ENCODE data around the gene SAA1. TPM values are rescaled to one million over a fixed set of nuclear protein-coding genes. Genes with fewer than 3 reads are reported as not detected.

SAA1 gene
- total RNA-seq, 1 donor from 2014 or later = not detected

DNA sequence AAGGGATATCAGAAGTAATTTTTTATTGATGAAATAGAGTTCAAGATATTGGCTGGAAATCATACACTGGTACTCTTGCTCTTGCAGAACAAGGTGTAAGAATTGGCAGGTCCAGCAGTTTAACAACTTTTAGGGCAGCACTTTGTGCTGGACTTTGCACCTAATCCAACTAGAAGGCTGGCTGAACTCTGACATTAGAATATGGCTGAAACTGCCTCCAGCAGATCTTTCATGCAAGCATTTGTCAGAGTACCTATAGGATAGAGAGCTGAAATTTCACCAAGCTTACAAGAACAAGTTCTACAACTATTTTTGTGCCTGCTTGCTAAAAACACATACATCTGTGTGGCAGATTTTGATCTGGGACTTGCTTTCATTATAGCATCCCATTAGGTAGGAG, 38.7 kb downstream of the SAA1 start:
- peaks cover 1% of the 10 kb centered on the region for H3K4me1 Mint-ChIP-seq
- no peaks in the 10 kb centered on the region for H3K9me3 Mint-ChIP-seq
- POLR2A ChIA-PET = no interaction called here
- DNase-seq = no peak
- TF ChIP-seq, protein P1, sequence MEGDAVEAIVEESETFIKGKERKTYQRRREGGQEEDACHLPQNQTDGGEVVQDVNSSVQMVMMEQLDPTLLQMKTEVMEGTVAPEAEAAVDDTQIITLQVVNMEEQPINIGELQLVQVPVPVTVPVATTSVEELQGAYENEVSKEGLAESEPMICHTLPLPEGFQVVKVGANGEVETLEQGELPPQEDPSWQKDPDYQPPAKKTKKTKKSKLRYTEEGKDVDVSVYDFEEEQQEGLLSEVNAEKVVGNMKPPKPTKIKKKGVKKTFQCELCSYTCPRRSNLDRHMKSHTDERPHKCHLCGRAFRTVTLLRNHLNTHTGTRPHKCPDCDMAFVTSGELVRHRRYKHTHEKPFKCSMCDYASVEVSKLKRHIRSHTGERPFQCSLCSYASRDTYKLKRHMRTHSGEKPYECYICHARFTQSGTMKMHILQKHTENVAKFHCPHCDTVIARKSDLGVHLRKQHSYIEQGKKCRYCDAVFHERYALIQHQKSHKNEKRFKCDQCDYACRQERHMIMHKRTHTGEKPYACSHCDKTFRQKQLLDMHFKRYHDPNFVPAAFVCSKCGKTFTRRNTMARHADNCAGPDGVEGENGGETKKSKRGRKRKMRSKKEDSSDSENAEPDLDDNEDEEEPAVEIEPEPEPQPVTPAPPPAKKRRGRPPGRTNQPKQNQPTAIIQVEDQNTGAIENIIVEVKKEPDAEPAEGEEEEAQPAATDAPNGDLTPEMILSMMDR (IDR thresholded peaks at IDR 0.05) = no peak
- H3K36me3 Mint-ChIP-seq (ENCODE audit: low read depth) = peaks cover 88% of the 10 kb centered on the region
- H3K27me3 Mint-ChIP-seq = no peaks in the 10 kb centered on the region
- H3K27ac Mint-ChIP-seq = no peak overlapping the region
- H3K4me3 Mint-ChIP-seq = no peak overlapping the region
- CTCF ChIA-PET = no interaction called here
- ATAC-seq (ENCODE audit: low read depth) = no peak
- intact Hi-C loops (cut with micrococcal nuclease) = no loop called here

DNA sequence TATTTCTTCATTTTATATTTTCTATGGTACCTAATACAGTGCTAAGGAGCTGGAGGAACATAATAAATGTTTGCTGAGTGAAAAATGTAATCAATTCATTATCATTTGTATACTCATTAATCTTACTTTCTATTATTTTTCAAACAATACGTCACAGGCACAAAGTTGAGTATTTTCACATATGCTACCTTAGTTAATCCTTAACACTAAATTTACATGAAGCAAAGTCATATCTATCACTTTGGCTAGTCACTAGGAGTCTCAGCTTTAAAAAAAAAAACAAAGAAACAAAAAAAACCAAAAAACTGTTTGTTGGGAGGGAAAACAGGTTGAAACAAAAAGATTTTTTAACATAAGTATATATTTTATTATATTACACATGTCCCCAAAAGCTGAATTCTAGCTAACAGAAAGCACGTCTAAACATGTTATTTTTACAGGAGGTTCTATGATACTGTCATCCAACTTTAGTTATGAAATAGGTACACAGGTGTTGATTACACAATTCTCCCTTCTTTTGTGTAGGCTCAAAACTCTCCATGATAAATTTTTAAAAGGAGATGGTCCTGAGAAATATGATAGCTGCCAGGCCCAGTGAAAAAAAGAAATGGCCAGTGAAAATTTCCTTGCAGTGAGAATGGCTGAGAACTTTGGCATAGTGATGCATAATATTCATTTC, 41.5 kb downstream of the SAA1 start:
- H3K27me3 Mint-ChIP-seq = no peaks in the 10 kb centered on the region
- DNase-seq (no peak), ATAC-seq (ENCODE audit: low read depth) (no peak)
- H3K27ac Mint-ChIP-seq = no peak overlapping the region
- H3K36me3 Mint-ChIP-seq (ENCODE audit: low read depth) = peaks cover 83% of the 10 kb centered on the region
- ChIA-PET CTCF (no interaction called here), POLR2A (interaction anchor here (1.8 to 2.2 kb wide), 2 partner anchors 13 to 87 kb away, joined by 5 to 6 read pairs; partner anchors contain the start of gene LDHA)
- H3K4me3 Mint-ChIP-seq = no peak overlapping the region
- peaks cover 28% of the 10 kb centered on the region for H3K4me1 Mint-ChIP-seq
- H3K9me3 Mint-ChIP-seq = no peaks in the 10 kb centered on the region
- TF ChIP-seq, protein P1 (IDR thresholded peaks at IDR 0.05) = no peak
- intact Hi-C loops (cut with micrococcal nuclease) = no loop called here

DNA sequence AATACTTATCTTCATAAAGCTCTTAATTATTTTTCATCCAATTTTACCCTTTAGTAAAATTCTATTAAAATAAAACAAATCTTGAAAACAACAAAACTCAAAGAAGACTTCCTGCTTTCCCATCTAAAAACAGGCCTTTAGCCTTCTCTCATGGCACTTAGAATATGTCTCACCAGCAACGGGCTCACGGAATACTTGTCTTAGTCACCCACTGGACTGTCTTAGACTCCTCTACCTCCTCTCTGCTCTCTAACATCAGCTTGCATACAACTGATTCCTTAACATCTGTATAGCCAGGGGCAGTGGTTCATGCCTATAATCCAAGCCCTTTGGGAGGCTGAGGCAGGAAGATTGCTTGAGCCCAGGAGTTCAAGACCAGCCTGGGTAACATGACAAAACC, 42.2 kb downstream of the SAA1 start:
- intact Hi-C loops (cut with micrococcal nuclease) = no loop called here
- ATAC-seq (ENCODE audit: low read depth) = no peak
- H3K4me1 Mint-ChIP-seq = peaks cover 33% of the 10 kb centered on the region
- H3K36me3 Mint-ChIP-seq (ENCODE audit: low read depth) = peaks cover 83% of the 10 kb centered on the region
- ChIA-PET CTCF (interaction anchor here (1.3 kb wide), 1 partner anchor 64 kb away, joined by 3 read pairs; no protein-coding TSS in a partner anchor), POLR2A (interaction anchor here (0.6 to 2.2 kb wide), 4 partner anchors 13 to 98 kb away, joined by 3 to 6 read pairs (median 5); partner anchors contain the start of gene LDHA)
- H3K9me3 Mint-ChIP-seq = no peaks in the 10 kb centered on the region
- TF ChIP-seq, protein P1 (IDR thresholded peaks at IDR 0.05) = no peak
- H3K27ac Mint-ChIP-seq = no peak overlapping the region
- no peak for DNase-seq
- no peak overlapping the region for H3K4me3 Mint-ChIP-seq
- H3K27me3 Mint-ChIP-seq = no peaks in the 10 kb centered on the region

DNA sequence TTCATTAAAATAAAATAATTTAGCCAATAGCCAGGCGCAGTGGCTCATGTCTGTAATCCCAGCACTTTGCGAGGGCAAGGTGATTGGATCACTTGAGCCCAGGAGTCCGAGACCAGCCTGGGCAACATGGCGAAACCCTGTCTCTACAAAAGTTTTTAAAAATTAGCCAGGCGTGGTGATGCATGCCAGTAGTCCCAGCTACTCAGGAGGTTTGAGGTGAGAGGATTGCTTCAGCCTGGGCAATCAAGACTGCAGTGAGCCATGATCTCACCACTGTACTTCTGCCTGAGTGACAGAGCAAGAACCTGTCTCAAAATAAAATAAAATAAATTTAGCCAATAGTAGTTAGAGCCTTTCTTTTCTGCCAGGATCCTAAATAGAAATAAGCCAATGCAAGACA, 43.6 kb downstream of the SAA1 start:
- peaks cover 36% of the 10 kb centered on the region for H3K4me1 Mint-ChIP-seq
- no peak overlapping the region for H3K4me3 Mint-ChIP-seq
- TF ChIP-seq, protein P1 (IDR thresholded peaks at IDR 0.05) = no peak
- H3K27me3 Mint-ChIP-seq = no peaks in the 10 kb centered on the region
- ATAC-seq (ENCODE audit: low read depth) (no peak), DNase-seq (no peak)
- ChIA-PET CTCF (no interaction called here), POLR2A (interaction anchor here (2.0 to 4.7 kb wide), 2 partner anchors 13 to 27 kb away, joined by 13 to 47 read pairs; partner anchors contain the start of genes GTF2H1 and HPS5)
- H3K36me3 Mint-ChIP-seq (ENCODE audit: low read depth) = peaks cover 77% of the 10 kb centered on the region
- intact Hi-C loops (cut with micrococcal nuclease) = no loop called here
- H3K27ac Mint-ChIP-seq = peak overlapping the region; percentile 53
- no peaks in the 10 kb centered on the region for H3K9me3 Mint-ChIP-seq

DNA sequence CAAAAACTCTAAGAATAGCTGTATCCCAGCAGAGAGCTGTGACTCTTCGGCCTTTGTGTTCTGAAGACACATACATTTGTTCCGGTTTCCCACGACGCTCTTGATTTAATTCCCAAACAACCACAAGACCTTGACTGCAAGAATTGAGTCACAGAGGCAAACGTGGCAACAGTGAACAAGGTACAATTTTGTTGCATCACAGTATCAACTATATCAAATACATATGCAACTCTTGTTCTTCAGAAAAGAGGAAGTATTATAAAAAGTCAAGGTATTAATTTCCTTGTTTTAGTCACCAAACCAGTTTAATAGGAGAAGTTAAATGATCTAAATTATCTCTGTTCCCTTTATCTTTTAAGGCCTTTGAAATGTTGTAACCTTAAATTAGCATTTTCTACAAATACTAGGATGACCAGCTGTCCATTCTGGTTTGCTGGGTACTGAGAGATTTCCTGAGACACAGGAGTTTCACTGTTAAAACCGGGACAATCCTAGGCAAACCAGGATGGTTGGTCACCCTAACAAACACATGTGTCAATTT, 44.8 kb downstream of the SAA1 start:
- peak overlapping the region; percentile 55 for H3K4me3 Mint-ChIP-seq
- peaks cover 38% of the 10 kb centered on the region for H3K4me1 Mint-ChIP-seq
- peak; percentile 83 for ATAC-seq (ENCODE audit: low read depth)
- DNase-seq = no peak
- H3K27ac Mint-ChIP-seq = peak overlapping the region; percentile 76
- no peaks in the 10 kb centered on the region for H3K27me3 Mint-ChIP-seq
- TF ChIP-seq, protein P1 (IDR thresholded peaks at IDR 0.05) = no peak
- CTCF ChIA-PET = no interaction called here
- peaks cover 79% of the 10 kb centered on the region for H3K36me3 Mint-ChIP-seq (ENCODE audit: low read depth)
- POLR2A ChIA-PET = interaction anchor here (0.6 to 4.7 kb wide), 7 partner anchors 9 to 1467 kb away, joined by 3 to 47 read pairs (median 9); partner anchors contain the start of genes GTF2H1, HPS5 and LDHA
- no peaks in the 10 kb centered on the region for H3K9me3 Mint-ChIP-seq
- intact Hi-C loops (cut with micrococcal nuclease) = loop anchor here (1.0 kb wide), 3 partner anchors 11 to 29 kb away; partner anchors contain the start of genes GTF2H1 and HPS5

All from activated B cell treated with CpG ODN at 0.5 μM for 24 hours (primary cell).